ENCODE results near the gene KLHDC10. TPM values are rescaled to one million over a fixed set of nuclear protein-coding genes. Genes with fewer than 3 reads are reported as not detected.

Gene KLHDC10
- total RNA-seq, 1 donor from 2014 or later = 33.8 TPM

DNA sequence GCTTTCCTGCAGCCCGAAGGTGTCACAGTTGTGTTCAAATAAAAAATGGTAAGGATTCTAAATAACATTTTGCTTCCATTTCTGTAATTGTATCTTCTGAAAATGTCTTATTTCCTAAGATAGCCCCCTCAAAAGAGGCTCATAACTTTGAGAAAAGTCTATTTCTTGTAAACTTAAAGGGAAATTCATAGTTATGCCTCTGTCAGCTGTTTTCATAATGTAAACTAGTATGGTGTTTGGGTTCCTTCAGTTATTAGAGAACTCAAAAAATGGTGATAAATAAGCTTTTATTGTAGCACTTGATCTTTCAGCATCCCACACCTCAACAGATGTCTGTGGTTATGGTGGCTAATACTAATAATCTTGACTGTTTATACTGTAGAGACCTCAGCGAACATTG lies 57.1 kb downstream of the KLHDC10 start:
- Mint-ChIP-seq H3K4me3 (no peak overlapping the region), H3K9me3 (no peaks in the 10 kb centered on the region), H3K36me3 (ENCODE audit: low read depth) (peaks cover 23% of the 10 kb centered on the region), H3K4me1 (no peaks in the 10 kb centered on the region), H3K27me3 (ENCODE audit: low read depth) (no peaks in the 10 kb centered on the region), H3K27ac (ENCODE audit: unreplicated experiment) (no peak overlapping the region)
- TF ChIP-seq, protein P1, sequence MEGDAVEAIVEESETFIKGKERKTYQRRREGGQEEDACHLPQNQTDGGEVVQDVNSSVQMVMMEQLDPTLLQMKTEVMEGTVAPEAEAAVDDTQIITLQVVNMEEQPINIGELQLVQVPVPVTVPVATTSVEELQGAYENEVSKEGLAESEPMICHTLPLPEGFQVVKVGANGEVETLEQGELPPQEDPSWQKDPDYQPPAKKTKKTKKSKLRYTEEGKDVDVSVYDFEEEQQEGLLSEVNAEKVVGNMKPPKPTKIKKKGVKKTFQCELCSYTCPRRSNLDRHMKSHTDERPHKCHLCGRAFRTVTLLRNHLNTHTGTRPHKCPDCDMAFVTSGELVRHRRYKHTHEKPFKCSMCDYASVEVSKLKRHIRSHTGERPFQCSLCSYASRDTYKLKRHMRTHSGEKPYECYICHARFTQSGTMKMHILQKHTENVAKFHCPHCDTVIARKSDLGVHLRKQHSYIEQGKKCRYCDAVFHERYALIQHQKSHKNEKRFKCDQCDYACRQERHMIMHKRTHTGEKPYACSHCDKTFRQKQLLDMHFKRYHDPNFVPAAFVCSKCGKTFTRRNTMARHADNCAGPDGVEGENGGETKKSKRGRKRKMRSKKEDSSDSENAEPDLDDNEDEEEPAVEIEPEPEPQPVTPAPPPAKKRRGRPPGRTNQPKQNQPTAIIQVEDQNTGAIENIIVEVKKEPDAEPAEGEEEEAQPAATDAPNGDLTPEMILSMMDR (conservative IDR thresholded peaks at IDR 0.05) = no peak
- no peak for DNase-seq (ENCODE audit: low read depth, low spot score)

DNA sequence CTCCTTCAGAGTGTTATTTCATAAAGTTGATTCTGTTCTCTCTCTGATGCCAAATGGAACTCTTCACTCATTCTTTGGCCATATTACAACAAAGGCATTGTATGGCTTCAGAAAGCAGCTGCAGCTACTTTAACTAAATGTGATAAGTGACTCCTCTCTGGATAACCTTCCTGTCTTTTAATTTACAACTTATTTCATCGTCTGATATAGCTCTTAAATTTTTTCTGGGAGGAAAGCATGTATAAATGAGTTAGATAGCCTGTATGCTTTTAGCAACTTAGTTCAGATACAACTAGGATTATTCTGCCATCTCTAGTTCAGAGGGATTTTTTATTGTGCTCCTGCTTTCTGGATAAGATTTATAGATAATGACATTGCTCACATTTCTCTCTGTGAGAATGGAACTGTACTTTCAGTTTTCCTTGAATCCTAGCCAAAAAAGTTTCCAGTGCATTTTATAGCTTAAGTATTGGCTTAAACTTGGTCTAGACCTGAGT lies 57.5 kb downstream of the KLHDC10 start:
- H3K27ac Mint-ChIP-seq (ENCODE audit: unreplicated experiment) = no peak overlapping the region
- H3K4me1 Mint-ChIP-seq = no peaks in the 10 kb centered on the region
- TF ChIP-seq, protein P1 (conservative IDR thresholded peaks at IDR 0.05) = no peak
- H3K27me3 Mint-ChIP-seq (ENCODE audit: low read depth) = no peaks in the 10 kb centered on the region
- no peaks in the 10 kb centered on the region for H3K9me3 Mint-ChIP-seq
- no peak for DNase-seq (ENCODE audit: low read depth, low spot score)
- peaks cover 20% of the 10 kb centered on the region for H3K36me3 Mint-ChIP-seq (ENCODE audit: low read depth)
- no peak overlapping the region for H3K4me3 Mint-ChIP-seq

DNA sequence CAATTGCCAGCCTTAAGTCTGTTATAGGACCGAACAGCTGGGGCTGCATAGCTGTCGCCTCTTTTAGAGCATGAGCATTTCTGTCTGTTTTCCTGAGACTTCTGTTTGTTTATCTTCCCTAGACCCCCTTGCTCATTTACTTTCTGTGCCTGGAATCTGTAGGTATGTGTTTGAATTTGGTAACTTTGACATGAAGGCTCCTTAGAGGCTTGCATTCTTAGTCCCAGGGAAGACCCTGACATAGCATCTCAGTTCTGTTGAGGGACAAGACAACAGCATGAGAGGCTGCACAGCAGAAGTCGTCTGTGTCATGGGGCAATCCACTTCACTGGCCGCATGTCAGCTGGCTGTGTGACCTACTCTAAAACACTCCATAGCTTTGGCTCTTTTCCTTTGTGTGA lies 58.7 kb downstream of the KLHDC10 start:
- H3K27me3 Mint-ChIP-seq (ENCODE audit: low read depth) = no peaks in the 10 kb centered on the region
- no peak overlapping the region for H3K27ac Mint-ChIP-seq (ENCODE audit: unreplicated experiment)
- H3K4me3 Mint-ChIP-seq = no peak overlapping the region
- TF ChIP-seq, protein P1 (conservative IDR thresholded peaks at IDR 0.05) = no peak
- H3K36me3 Mint-ChIP-seq (ENCODE audit: low read depth) = peaks cover 18% of the 10 kb centered on the region
- H3K9me3 Mint-ChIP-seq = no peaks in the 10 kb centered on the region
- DNase-seq (ENCODE audit: low read depth, low spot score) = no peak
- H3K4me1 Mint-ChIP-seq = no peaks in the 10 kb centered on the region

DNA sequence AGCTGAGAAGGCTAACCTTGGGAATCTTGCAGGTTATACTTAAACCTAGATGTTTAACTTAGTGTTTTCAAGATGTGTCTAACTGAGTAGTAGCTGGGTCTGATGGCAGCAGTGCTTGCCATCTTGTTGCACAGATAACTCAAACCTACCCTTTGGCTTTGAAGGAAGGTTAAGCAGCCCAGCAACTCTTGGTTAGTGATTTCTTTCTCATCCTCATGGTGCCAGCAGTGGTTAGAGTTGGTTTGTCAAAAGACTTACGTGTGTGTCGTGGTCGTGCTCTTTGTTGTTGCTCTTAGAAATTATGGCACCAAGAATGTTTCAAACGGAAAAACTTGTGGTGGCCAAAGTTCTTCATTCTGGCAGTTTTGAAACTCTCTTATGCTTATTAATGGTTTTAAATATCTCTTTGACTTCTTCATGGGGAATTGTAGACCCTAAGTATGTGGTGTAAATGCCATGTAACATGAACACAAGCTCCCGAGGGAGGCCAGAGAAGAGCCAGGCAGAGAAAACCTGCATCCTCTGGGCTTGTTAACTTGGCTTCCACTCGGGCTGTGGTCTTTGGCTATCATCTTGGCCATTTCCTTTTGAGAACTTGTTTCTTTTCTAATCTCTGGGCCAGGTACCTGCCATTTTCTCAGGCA lies 61.0 kb downstream of the KLHDC10 start:
- no peak for DNase-seq (ENCODE audit: low read depth, low spot score)
- Mint-ChIP-seq H3K4me1 (no peaks in the 10 kb centered on the region), H3K27ac (ENCODE audit: unreplicated experiment) (no peak overlapping the region), H3K4me3 (no peak overlapping the region), H3K36me3 (ENCODE audit: low read depth) (peaks cover 24% of the 10 kb centered on the region), H3K9me3 (no peaks in the 10 kb centered on the region), H3K27me3 (ENCODE audit: low read depth) (no peaks in the 10 kb centered on the region)
- TF ChIP-seq, protein P1 (conservative IDR thresholded peaks at IDR 0.05) = no peak

DNA sequence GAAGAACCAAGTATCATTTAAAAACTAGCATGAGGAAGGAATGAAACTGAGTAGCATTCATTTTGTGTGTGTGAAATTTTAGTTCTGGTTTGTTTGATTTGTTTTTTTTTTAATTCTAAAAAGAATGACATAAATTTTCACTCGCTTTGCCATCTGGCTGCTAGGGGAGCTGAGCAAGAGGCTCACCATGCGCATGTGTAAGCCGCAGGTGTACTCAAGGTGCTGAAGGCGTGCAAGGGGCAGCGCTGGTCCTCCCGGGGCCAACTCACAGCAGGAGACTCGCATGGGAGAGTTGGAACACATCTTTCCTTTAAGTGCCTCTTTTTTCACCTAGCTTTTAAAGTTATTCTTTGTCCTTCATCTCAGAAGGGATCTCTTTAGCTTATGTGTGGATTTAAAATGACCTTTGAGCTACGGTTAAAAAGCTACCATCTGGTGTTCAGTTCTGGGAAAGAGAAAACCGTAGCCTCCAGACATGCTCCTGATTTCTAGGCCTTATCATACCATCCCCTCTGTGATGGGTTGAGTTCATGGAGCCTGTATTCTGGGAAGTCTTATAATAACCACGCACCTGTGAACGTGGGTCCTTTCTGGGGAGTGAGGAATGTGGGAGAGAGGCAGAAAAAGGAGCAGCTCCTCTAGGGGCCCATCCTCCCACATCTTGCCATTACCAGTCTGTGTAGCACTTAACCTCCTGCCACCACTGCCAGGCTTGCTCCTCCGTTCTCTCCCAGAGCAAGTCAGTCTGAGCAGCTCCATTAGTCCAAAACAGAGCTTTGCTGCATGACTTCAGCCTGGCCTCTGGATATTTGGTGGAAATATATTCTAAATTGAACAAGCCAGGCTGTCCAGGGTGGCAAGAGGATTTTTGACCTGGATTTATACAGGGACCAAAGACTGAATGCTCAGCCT lies 61.9 kb downstream of the KLHDC10 start:
- no peaks in the 10 kb centered on the region for H3K4me1 Mint-ChIP-seq
- no peaks in the 10 kb centered on the region for H3K9me3 Mint-ChIP-seq
- H3K36me3 Mint-ChIP-seq (ENCODE audit: low read depth) = peaks cover 21% of the 10 kb centered on the region
- no peaks in the 10 kb centered on the region for H3K27me3 Mint-ChIP-seq (ENCODE audit: low read depth)
- TF ChIP-seq, protein P1 (conservative IDR thresholded peaks at IDR 0.05) = no peak
- no peak for DNase-seq (ENCODE audit: low read depth, low spot score)
- H3K27ac Mint-ChIP-seq (ENCODE audit: unreplicated experiment) = no peak overlapping the region
- H3K4me3 Mint-ChIP-seq = no peak overlapping the region
